SU-DHL-6 (cell line): ENCODE results near the gene TAOK1.

ENCODE experiments used
- CTCF ChIP-seq: fragments of 200-600 bp; sonication (generic); IDR thresholded peaks from one replicate; pipeline ENCODE4 v1.5.1; 2017; ENCODE audit warnings: antibody characterized with exemption, mild to moderate bottlenecking, low read length, moderate library complexity; ENCODE audit not compliant: insufficient read depth, poor library complexity, severe bottlenecking
- EZH2phosphoT487 ChIP-seq: fragments of 200-600 bp; sonication (generic), shearing (Covaris generic); conservative IDR thresholded peaks from 2 replicates; pipeline ENCODE4 v1.6.1; 2018; ENCODE audit warnings: mild to moderate bottlenecking, antibody characterized with exemption, low read length, moderate library complexity, mixed read lengths

- TF ChIP-seq CTCF (no peak), EZH2phosphoT487 (no peak)
These were observed 153.9 kb downstream of the TAOK1 start for GRCh38 chr17:29544066-29544465.
